ENCODE measurements around the gene XPNPEP3. TPM values are rescaled to one million over a fixed set of nuclear protein-coding genes. Genes with fewer than 3 reads are reported as not detected.

The XPNPEP3 gene
- total RNA-seq, 1 donor from 2014 or later, result 25.7 TPM

Other genes starting within 250 kb of the XPNPEP3 start
- gene MRTFA, start 220.4 kb upstream of the XPNPEP3 start, total RNA-seq, result 44.1 TPM
- 0.23 TPM for gene MCHR1, start 177.7 kb upstream of the XPNPEP3 start, total RNA-seq
- gene SLC25A17, start 37.8 kb upstream of the XPNPEP3 start, total RNA-seq, result 12.5 TPM
- gene ST13, start 509 bp upstream of the XPNPEP3 start, total RNA-seq, result 294 TPM
- not detected for gene DNAJB7, start 5.0 kb downstream of the XPNPEP3 start, total RNA-seq
- 39.9 TPM for gene RBX1, start 94.2 kb downstream of the XPNPEP3 start, total RNA-seq
- 69.3 TPM for gene EP300, start 235.4 kb downstream of the XPNPEP3 start, total RNA-seq